GM18858 (cell line): Measurements from ENCODE around the gene NLK.
"Not testable (repeated sequence)": the region's sequence is repeated elsewhere in the genome, so short reads cannot be mapped to it uniquely, and the experiment has no call there.

Experiments
- ATAC-seq: cut with Tn5 transposase; IDR thresholded peaks from one replicate; pipeline ENCODE4 v1.9.1; 2021; ENCODE audit not compliant: unreplicated experiment

Gene NLK

GRCh38 chr17:28227316-28228108 lies 185.0 kb downstream of the NLK start:
- ATAC-seq = no peak

- ATAC-seq = no peak
These were observed 185.8 kb downstream of the NLK start for GRCh38 chr17:28228109-28228840.

- ATAC-seq = no peak
These were observed 186.7 kb downstream of the NLK start for GRCh38 chr17:28228986-28229729.

GRCh38 chr17:28230011-28230410 lies 187.5 kb downstream of the NLK start:
- ATAC-seq = no peak

GRCh38 chr17:28230607-28231006 lies 188.1 kb downstream of the NLK start:
- ATAC-seq = not testable (repeated sequence)

- ATAC-seq = not testable (repeated sequence)
These were observed 189.1 kb downstream of the NLK start for GRCh38 chr17:28231624-28232023.

GRCh38 chr17:28232966-28233870 lies 190.7 kb downstream of the NLK start:
- not testable (repeated sequence) for ATAC-seq

GRCh38 chr17:28233872-28234856 lies 191.7 kb downstream of the NLK start:
- not testable (repeated sequence) for ATAC-seq

GRCh38 chr17:28235066-28235700 lies 192.7 kb downstream of the NLK start:
- ATAC-seq = not testable (repeated sequence)

- not testable (repeated sequence) for ATAC-seq
These were observed 193.7 kb downstream of the NLK start for GRCh38 chr17:28236033-28236653.

- not testable (repeated sequence) for ATAC-seq
These were observed 196.2 kb downstream of the NLK start for GRCh38 chr17:28238547-28239270.

GRCh38 chr17:28239271-28239624 lies 196.8 kb downstream of the NLK start:
- no peak for ATAC-seq

- ATAC-seq = no peak
These were observed 198.3 kb downstream of the NLK start for GRCh38 chr17:28240688-28241340.

GRCh38 chr17:28242791-28243190 lies 200.3 kb downstream of the NLK start:
- ATAC-seq = no peak

GRCh38 chr17:28243268-28243667 lies 200.8 kb downstream of the NLK start:
- not testable (repeated sequence) for ATAC-seq

GRCh38 chr17:28244446-28244845 lies 202.0 kb downstream of the NLK start:
- ATAC-seq = no peak
